NCI-H146 (cell line): ENCODE results near the gene MRPS9.

Experiments
- DNase-seq: peaks from one replicate; lab custom pipeline; 2025; lab: John Stamatoyannopoulos, UW

Gene MRPS9

GRCh38 chr2:105125428-105125827, 87.6 kb downstream of the MRPS9 start:
- DNase-seq: no peak

- no peak for DNase-seq
Measured at GRCh38 chr2:105125920-105126319, 88.1 kb downstream of the MRPS9 start.

GRCh38 chr2:105126336-105126735, 88.5 kb downstream of the MRPS9 start:
- no peak for DNase-seq

GRCh38 chr2:105127289-105127915, 89.5 kb downstream of the MRPS9 start:
- no peak for DNase-seq

GRCh38 chr2:105129722-105130232, 91.9 kb downstream of the MRPS9 start:
- no peak for DNase-seq

- DNase-seq: no peak
Measured at GRCh38 chr2:105130546-105130945, 92.7 kb downstream of the MRPS9 start.

GRCh38 chr2:105134081-105134480, 96.2 kb downstream of the MRPS9 start:
- DNase-seq: no peak

GRCh38 chr2:105135436-105135835, 97.6 kb downstream of the MRPS9 start:
- no peak for DNase-seq

- no peak for DNase-seq
Measured at GRCh38 chr2:105136394-105136793, 98.5 kb downstream of the MRPS9 start.

- DNase-seq: no peak
Measured at GRCh38 chr2:105138643-105139042, 100.8 kb downstream of the MRPS9 start.

- no peak for DNase-seq
Measured at GRCh38 chr2:105139556-105140239, 101.8 kb downstream of the MRPS9 start.

GRCh38 chr2:105140240-105140568, 102.3 kb downstream of the MRPS9 start:
- no peak for DNase-seq

GRCh38 chr2:105141099-105141614, 103.3 kb downstream of the MRPS9 start:
- DNase-seq: no peak

GRCh38 chr2:105142239-105142638, 104.4 kb downstream of the MRPS9 start:
- no peak for DNase-seq

GRCh38 chr2:105143094-105143466, 105.2 kb downstream of the MRPS9 start:
- DNase-seq: no peak

- DNase-seq: peak; percentile 51
Measured at GRCh38 chr2:105143467-105144151, 105.7 kb downstream of the MRPS9 start.

GRCh38 chr2:105144152-105144940, 106.5 kb downstream of the MRPS9 start:
- DNase-seq: no peak

GRCh38 chr2:105144941-105145300, 107.1 kb downstream of the MRPS9 start:
- DNase-seq: no peak

- DNase-seq: no peak
Measured at GRCh38 chr2:105149272-105149671, 111.4 kb downstream of the MRPS9 start.
